ENCODE data around the gene TLK1.
"Not testable (repeated sequence)": the region's sequence is repeated elsewhere in the genome, so short reads cannot be mapped to it uniquely, and the experiment has no call there.

TLK1 gene

GRCh38 chr2:171142398-171142797, 18.3 kb downstream of the TLK1 start:
- no peak for DNase-seq (ENCODE audit: low read depth)

GRCh38 chr2:171141320-171141719, 19.4 kb downstream of the TLK1 start:
- DNase-seq (ENCODE audit: low read depth) = no peak

DNA sequence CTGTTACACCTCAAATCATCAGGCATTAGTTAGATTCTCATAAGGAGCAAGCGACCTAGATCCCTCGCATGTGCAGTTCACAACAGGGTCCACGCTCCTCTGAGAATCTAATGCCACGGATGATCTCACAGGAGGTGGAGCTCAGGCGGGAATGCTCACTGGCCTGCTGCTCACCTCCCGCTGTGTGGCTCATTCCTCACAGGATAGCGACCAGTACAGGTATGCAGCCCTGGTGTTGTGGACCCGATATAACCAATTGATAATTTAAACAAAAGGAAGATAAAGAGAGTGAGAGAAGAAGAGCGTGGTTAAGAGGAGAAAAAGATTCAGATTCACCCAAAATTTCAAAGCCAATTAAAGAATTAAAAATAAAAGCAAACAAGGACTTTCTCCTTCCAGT, 20.8 kb downstream of the TLK1 start:
- DNase-seq (ENCODE audit: low read depth) = no peak

DNA sequence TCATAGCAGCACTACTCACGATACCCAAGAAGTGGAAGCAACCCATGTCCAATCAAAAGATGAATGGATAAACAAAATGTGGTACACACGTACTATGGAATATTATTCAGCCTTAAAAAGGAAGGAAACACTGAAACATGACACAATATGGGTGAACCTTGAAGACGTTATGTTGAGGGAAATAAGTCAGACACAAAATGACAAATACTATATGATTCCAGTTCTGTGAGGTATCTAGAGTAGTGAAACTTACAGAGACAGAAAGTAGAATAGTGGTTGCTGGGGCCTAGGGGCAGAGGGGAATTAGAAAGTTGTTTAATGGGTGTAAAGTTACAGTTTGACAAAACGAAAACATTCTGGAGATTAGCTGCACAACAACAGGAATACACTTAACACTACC, 24.7 kb downstream of the TLK1 start:
- DNase-seq (ENCODE audit: low read depth) = no peak

- DNase-seq (ENCODE audit: low read depth) = no peak
Measured at GRCh38 chr2:171134624-171135230, 26.0 kb downstream of the TLK1 start.

- DNase-seq (ENCODE audit: low read depth) = no peak
Measured at GRCh38 chr2:171132086-171132485, 28.6 kb downstream of the TLK1 start.

GRCh38 chr2:171128461-171128860, 32.2 kb downstream of the TLK1 start:
- DNase-seq (ENCODE audit: low read depth) = no peak

GRCh38 chr2:171124541-171124940, 36.2 kb downstream of the TLK1 start:
- DNase-seq (ENCODE audit: low read depth) = no peak

DNA sequence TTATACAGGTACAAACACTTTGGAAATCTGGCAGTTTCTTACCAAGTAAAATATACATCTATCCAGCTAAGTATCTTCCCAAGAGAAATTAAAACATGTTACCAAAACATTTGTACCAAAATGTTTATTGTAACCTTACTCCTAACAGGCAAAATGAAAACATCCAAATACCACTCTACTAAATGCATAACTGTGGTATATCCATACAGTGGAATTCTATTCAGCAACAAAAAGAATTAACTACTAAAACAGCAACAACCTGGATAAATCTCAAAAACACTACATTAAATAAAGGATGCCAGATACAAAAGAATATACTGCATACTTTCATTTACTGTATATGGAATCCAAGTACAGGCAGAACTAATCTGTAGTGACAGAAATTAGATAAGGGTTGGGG, 51.1 kb downstream of the TLK1 start:
- no peak for DNase-seq (ENCODE audit: low read depth)

GRCh38 chr2:171109020-171109419, 51.7 kb downstream of the TLK1 start:
- no peak for DNase-seq (ENCODE audit: low read depth)

- DNase-seq (ENCODE audit: low read depth) = no peak
Measured at GRCh38 chr2:171107803-171108202, 52.9 kb downstream of the TLK1 start.

- DNase-seq (ENCODE audit: low read depth) = no peak
Measured at GRCh38 chr2:171104379-171104778, 56.3 kb downstream of the TLK1 start.

GRCh38 chr2:171102802-171103201, 57.9 kb downstream of the TLK1 start:
- DNase-seq (ENCODE audit: low read depth) = no peak

DNA sequence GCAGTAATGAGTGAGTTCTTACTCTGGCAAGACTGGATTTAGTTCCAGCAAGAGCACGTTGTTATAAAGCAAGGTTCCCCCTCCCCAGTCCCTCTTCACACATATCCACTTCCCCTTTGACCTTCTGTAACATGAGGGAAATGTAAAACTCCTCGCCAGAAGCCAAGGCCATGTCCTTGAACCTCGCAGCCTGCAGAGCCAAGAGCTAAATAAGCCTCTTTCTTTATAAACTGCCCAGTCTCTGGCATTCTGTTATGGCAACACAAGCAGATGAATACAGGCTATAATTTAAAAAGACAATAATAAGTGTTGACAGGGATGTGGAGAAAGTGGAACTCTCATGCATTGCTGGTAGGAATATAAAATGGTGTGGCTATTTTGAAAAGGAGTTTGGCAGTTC, 60.3 kb downstream of the TLK1 start:
- DNase-seq (ENCODE audit: low read depth) = no peak

DNA sequence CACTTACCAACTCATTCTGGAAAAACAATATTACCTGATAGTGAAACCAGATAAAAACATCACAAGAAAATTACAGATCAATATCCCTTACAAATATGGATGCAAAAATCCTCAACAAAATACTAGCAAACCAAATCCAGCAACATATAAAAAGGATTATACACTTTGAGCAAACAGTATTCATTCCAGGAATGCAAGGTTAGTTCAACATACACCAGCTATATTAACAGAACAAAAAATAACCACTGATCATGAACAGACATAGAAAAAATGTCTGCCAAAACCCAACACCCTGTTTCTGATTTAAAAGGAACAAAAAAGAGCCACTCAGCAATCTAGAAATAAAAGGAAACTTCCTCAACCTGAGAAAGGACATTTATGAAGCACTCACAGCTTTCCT, 62.1 kb downstream of the TLK1 start:
- no peak for DNase-seq (ENCODE audit: low read depth)

DNA sequence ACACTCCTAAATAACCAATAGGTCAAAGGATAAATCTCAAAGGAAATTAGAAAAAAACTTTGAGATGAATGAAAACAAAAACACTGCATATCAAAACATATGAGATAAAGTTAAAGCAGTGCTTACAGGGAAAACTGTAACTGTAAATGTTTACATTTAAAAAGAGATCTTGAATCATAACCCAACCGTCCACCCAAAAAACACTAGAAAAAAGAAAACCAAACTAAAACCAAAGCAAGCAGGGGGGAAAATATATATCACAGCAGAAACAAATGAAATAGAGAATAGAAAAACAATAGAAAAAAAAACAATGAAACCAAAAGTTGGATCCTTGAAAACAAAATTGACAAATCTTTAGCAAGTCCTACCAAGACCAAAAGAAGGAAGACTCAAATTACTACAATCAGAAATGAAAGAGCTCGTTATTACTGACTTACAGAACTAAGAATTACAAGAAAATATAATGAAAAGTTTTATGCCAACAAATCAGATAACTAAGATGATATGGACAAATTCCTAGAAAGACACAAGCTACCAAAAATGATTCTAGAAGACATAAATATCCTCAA, 65.6 kb downstream of the TLK1 start:
- DNase-seq (ENCODE audit: low read depth) = no peak

DNA sequence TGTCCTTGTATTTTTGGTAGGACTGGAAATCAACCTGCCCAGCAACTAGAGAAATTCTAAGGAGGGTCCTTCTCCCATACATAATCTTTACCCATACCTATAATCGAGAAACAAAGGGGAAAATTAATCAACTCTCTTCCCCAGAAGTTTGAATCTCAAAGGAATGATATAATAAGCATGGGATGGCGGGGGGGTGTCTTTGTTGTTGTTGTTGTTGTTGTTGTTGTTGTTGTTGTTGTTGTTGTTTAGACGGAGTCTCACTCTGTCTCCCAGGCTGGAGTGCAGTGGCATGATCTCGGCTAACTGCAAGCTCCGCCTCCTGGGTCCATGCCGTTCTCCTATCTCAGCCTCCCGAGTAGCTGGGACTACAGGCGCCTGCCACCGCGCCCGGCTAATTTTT, 69.2 kb downstream of the TLK1 start:
- not testable (repeated sequence) for DNase-seq (ENCODE audit: low read depth)

- DNase-seq (ENCODE audit: low read depth) = no peak
Measured at GRCh38 chr2:171089489-171089888, 71.2 kb downstream of the TLK1 start.

GRCh38 chr2:171088057-171088834, 72.4 kb downstream of the TLK1 start:
- no peak for DNase-seq (ENCODE audit: low read depth)

DNA sequence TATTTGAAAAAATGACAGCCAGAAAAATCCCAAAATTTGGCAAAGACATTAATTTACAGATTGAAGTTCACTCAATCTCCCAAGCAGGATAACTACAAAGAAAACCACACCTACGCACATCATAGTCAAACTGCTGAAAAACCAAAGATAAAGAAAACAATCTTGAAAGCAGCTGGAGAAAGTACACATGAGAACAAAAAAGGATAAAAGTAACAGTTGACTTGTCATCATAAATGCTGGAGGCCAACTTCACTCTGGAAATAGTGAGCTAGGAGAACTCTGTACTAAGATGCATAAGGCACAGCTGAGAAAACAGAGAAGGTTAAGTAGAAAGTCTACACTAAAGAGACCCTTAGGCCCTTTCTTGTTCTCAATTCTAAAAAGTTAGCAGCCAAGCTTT, 73.1 kb downstream of the TLK1 start:
- DNase-seq (ENCODE audit: low read depth) = no peak

GRCh38 chr2:171086352-171087290, 74.1 kb downstream of the TLK1 start:
- DNase-seq (ENCODE audit: low read depth) = peak; percentile 12

GRCh38 chr2:171084128-171084527, 76.6 kb downstream of the TLK1 start:
- DNase-seq (ENCODE audit: low read depth) = no peak

Data from activated T-helper 1 cell treated with Interleukin-2 at 50 U/mL for 16 hours (primary cell).